KMS-11 (cell line): ENCODE results near the gene SHMT2.

ENCODE experiments used
- H2AFZ ChIP-seq: fragments of 200-600 bp; sonication (generic); 2 replicates; pipeline ENCODE4 v1.6.1; 2016; ENCODE audit warnings: antibody characterized with exemption, mixed run types, low read depth
- H3K27ac ChIP-seq: fragments of 200-600 bp; sonication (generic); 2 replicates; pipeline ENCODE4 v1.6.1; 2016; ENCODE audit warnings: mild to moderate bottlenecking, mixed run types
- H3K27me3 ChIP-seq: fragments of 200-600 bp; sonication (generic); 2 replicates; pipeline ENCODE4 v1.6.1; 2017; ENCODE audit warnings: mild to moderate bottlenecking, low read depth, mixed run types, moderate library complexity; ENCODE audit not compliant: insufficient read depth
- H3K36me3 ChIP-seq: fragments of 200-600 bp; sonication (generic); 2 replicates; pipeline ENCODE4 v1.6.1; 2017; ENCODE audit warnings: mild to moderate bottlenecking, mixed run types; ENCODE audit not compliant: insufficient read depth
- H3K4me1 ChIP-seq: fragments of 200-600 bp; sonication (generic); 2 replicates; pipeline ENCODE4 v1.6.1; 2016; ENCODE audit warnings: mild to moderate bottlenecking, low read depth, mixed run types; ENCODE audit not compliant: poor library complexity, severe bottlenecking
- H3K4me2 ChIP-seq: fragments of 200-600 bp; sonication (generic); 2 replicates; pipeline ENCODE4 v1.7.0; 2016; ENCODE audit warnings: mild to moderate bottlenecking, mixed run types
- H3K4me3 ChIP-seq: fragments of 200-600 bp; sonication (generic); IDR thresholded peaks from 2 replicates; pipeline ENCODE4 v1.6.1; 2017; ENCODE audit warnings: low read depth, low read length, mixed read lengths; ENCODE audit not compliant: insufficient read depth
- H3K79me2 ChIP-seq: fragments of 200-600 bp; sonication (generic); 2 replicates; pipeline ENCODE4 v1.6.1; 2016; ENCODE audit warnings: low read depth, mixed run types; ENCODE audit not compliant: insufficient read depth
- H3K9ac ChIP-seq: fragments of 200-600 bp; sonication (generic); 2 replicates; pipeline ENCODE4 v1.6.1; 2016; ENCODE audit warnings: mild to moderate bottlenecking, mixed run types
- H4K20me1 ChIP-seq: fragments of 200-600 bp; sonication (generic); 2 replicates; pipeline ENCODE4 v1.6.1; 2016; ENCODE audit warnings: mild to moderate bottlenecking, mixed run types; ENCODE audit not compliant: insufficient read depth
- TF ChIP-seq, protein P1 (sequence below): fragments of 200-600 bp; sonication (generic); conservative IDR thresholded peaks from 2 replicates; pipeline ENCODE4 v1.6.1; 2017; ENCODE audit warnings: low read depth, mild to moderate bottlenecking, antibody characterized with exemption, low read length, moderate library complexity, mixed read lengths

Gene SHMT2

DNA sequence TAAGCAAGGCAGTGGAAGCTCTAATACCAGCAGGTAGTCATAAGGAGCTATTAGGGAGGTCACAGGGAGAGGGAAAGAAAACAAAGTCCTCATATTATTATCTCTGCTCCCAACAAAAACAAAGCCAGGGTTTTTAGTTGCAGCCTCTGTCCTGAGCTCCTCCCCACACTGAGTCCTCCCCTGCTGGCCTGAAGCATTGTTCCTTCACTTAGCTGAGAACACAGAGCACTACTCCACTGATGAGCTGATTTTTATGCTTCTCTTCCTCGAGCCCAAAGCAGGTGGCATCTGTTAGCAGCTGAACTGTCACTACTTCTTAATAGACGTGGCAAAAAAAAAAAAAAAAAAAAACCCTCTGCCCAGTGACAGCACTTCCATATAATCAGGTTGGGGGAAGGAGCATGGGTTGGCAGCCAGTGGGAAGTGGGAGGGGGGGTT, 31.9 kb downstream of the SHMT2 start:
- Histone ChIP-seq H2AFZ (no peak overlapping the region), H3K27ac (no peak overlapping the region), H3K4me1 (peaks cover 6% of the 10 kb centered on the region), H3K36me3 (peaks cover 3% of the 10 kb centered on the region; the same call in 1 of the 2 replicates), H3K9ac (no peak overlapping the region), H3K27me3 (no peaks in the 10 kb centered on the region), H3K4me2 (no peak overlapping the region), H3K4me3 (no peak overlapping the region), H4K20me1 (no peaks in the 10 kb centered on the region), H3K79me2 (no peaks in the 10 kb centered on the region)
- TF ChIP-seq, protein P1, sequence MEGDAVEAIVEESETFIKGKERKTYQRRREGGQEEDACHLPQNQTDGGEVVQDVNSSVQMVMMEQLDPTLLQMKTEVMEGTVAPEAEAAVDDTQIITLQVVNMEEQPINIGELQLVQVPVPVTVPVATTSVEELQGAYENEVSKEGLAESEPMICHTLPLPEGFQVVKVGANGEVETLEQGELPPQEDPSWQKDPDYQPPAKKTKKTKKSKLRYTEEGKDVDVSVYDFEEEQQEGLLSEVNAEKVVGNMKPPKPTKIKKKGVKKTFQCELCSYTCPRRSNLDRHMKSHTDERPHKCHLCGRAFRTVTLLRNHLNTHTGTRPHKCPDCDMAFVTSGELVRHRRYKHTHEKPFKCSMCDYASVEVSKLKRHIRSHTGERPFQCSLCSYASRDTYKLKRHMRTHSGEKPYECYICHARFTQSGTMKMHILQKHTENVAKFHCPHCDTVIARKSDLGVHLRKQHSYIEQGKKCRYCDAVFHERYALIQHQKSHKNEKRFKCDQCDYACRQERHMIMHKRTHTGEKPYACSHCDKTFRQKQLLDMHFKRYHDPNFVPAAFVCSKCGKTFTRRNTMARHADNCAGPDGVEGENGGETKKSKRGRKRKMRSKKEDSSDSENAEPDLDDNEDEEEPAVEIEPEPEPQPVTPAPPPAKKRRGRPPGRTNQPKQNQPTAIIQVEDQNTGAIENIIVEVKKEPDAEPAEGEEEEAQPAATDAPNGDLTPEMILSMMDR, result no peak

DNA sequence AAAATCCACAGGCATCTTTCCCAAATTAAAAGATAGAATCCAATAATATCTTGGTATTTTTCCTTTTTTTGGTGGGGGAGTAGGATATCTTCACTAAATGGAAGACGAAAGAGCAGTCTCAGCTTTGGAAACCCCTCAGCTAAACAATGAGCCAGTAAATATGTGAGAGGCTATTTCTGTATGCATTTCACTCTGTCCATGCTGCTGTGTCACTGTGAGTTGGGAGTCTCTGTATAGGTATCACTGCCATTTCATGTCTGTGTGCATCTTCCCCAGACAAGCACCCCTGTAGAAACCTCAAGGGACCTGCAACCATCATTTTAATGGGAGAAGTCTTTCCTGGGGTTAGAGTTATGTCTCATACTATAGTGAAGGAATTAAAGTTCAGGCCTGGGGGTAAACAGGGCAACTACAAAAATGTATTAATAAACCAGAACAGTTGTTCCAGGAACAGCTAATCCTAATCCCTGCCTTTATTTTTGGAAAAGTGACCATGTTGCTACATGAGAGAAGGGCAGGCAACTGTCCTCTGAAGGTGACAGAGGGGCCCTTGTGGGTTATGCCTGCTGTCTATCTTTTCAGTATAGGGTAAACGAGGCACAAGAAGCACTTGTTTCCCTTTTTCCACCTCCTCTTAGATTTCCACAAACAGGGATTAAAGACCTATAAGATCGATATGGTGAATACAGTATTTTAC, 32.8 kb downstream of the SHMT2 start:
- Histone ChIP-seq H3K27me3 (no peaks in the 10 kb centered on the region), H3K4me1 (peaks cover 6% of the 10 kb centered on the region), H3K79me2 (no peaks in the 10 kb centered on the region), H3K9ac (no peak overlapping the region), H2AFZ (no peak overlapping the region), H3K36me3 (peaks cover 3% of the 10 kb centered on the region; the same call in 1 of the 2 replicates), H4K20me1 (no peaks in the 10 kb centered on the region), H3K27ac (no peak overlapping the region), H3K4me3 (no peak overlapping the region), H3K4me2 (no peak overlapping the region)
- TF ChIP-seq, protein P1, result no peak

DNA sequence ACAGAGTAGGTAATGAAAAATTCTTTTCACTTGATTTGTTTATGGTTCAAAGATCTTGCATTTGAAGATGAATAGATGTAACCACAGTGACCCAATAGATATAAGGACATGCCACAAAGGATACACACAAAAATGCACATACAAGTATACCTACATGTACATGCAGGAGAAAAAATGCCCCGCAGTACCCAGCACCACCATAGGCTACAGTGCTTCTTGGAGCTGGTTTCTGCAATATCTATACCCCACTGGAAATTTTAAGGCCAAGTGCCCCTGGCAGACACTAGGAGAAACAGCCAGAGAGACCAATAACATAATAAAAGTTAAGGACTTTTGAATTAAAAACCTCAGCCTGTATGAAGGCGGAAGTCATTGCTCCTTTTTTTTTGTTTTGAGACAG, 33.6 kb downstream of the SHMT2 start:
- TF ChIP-seq, protein P1, result no peak
- no peak overlapping the region for H3K27ac ChIP-seq

DNA sequence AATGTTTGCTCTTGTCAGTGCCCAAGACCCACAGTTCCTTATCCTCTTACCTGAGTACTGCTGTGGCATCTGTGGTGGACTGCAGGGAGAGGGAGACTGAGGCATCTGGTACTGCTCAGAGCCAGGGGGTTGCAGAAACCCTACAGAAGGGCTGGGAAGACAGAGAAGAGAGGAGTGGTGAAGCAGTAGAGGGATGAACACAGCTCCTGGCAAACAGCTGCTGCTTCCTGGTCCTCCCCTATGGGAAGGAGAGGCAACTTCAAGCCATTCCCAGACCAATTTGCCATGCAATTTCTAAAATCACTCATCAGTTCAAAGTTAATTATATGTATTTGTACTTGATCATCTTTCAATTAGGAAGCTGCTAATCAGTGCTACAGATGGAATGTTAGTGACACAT, 37.2 kb downstream of the SHMT2 start:
- Histone ChIP-seq H3K36me3 (no peaks in the 10 kb centered on the region), H3K27ac (no peak overlapping the region), H3K27me3 (no peaks in the 10 kb centered on the region)

More for the DNA sequence above, 33.6 kb downstream of the SHMT2 start:
- no peak overlapping the region for H3K4me3 ChIP-seq
- no peaks in the 10 kb centered on the region for H3K79me2 ChIP-seq
- no peaks in the 10 kb centered on the region for H4K20me1 ChIP-seq
- no peak overlapping the region for H3K4me2 ChIP-seq
- peaks cover 6% of the 10 kb centered on the region for H3K4me1 ChIP-seq
- no peak overlapping the region for H3K9ac ChIP-seq
- H2AFZ ChIP-seq, result no peak overlapping the region
- no peaks in the 10 kb centered on the region for H3K27me3 ChIP-seq
- H3K36me3 ChIP-seq, result no peaks in the 10 kb centered on the region

More for the DNA sequence above, 37.2 kb downstream of the SHMT2 start:
- TF ChIP-seq, protein P1, result no peak
- Histone ChIP-seq H4K20me1 (no peaks in the 10 kb centered on the region), H3K79me2 (no peaks in the 10 kb centered on the region), H3K4me2 (no peak overlapping the region), H2AFZ (no peak overlapping the region), H3K4me3 (no peak overlapping the region), H3K9ac (no peak overlapping the region), H3K4me1 (peaks cover 6% of the 10 kb centered on the region)
